ENCODE results near the gene CPLANE1.

- TF ChIP-seq, protein P1, sequence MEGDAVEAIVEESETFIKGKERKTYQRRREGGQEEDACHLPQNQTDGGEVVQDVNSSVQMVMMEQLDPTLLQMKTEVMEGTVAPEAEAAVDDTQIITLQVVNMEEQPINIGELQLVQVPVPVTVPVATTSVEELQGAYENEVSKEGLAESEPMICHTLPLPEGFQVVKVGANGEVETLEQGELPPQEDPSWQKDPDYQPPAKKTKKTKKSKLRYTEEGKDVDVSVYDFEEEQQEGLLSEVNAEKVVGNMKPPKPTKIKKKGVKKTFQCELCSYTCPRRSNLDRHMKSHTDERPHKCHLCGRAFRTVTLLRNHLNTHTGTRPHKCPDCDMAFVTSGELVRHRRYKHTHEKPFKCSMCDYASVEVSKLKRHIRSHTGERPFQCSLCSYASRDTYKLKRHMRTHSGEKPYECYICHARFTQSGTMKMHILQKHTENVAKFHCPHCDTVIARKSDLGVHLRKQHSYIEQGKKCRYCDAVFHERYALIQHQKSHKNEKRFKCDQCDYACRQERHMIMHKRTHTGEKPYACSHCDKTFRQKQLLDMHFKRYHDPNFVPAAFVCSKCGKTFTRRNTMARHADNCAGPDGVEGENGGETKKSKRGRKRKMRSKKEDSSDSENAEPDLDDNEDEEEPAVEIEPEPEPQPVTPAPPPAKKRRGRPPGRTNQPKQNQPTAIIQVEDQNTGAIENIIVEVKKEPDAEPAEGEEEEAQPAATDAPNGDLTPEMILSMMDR (IDR thresholded peaks at IDR 0.05) = no peak
- no peak for TF ChIP-seq POLR2AphosphoS5 (IDR thresholded peaks at IDR 0.05)
- TF ChIP-seq POLR2A (IDR thresholded peaks at IDR 0.05) = no peak
Measured at GRCh38 chr5:37283214-37283820, 34.1 kb upstream of the CPLANE1 start.
